CD4-positive, alpha-beta T cell treated with Interleukin-10 for 1 hour (primary cell): ENCODE measurements around the gene TRIO.
"Not testable (repeated sequence)": the region's sequence is repeated elsewhere in the genome, so short reads cannot be mapped to it uniquely, and the experiment has no call there.

Experiments used
- DNase-seq: peaks from one replicate; pipeline ENCODE4 v3.0.0-alpha.2; 2020

The TRIO gene

GRCh38 chr5:14424011-14424685 lies 281.0 kb downstream of the TRIO start:
- no peak for DNase-seq

GRCh38 chr5:14425559-14425958 lies 282.4 kb downstream of the TRIO start:
- no peak for DNase-seq

- DNase-seq = no peak
These were observed 283.4 kb downstream of the TRIO start for GRCh38 chr5:14426521-14426920.

- DNase-seq = no peak
These were observed 285.4 kb downstream of the TRIO start for GRCh38 chr5:14428302-14429081.

- DNase-seq = no peak
These were observed 286.2 kb downstream of the TRIO start for GRCh38 chr5:14429101-14430050.

GRCh38 chr5:14431534-14431933 lies 288.4 kb downstream of the TRIO start:
- no peak for DNase-seq

GRCh38 chr5:14432931-14433589 lies 289.9 kb downstream of the TRIO start:
- DNase-seq = no peak

- no peak for DNase-seq
These were observed 292.3 kb downstream of the TRIO start for GRCh38 chr5:14435481-14435880.

GRCh38 chr5:14436122-14436521 lies 293.0 kb downstream of the TRIO start:
- DNase-seq = not testable (repeated sequence)

- no peak for DNase-seq
These were observed 293.8 kb downstream of the TRIO start for GRCh38 chr5:14436801-14437542.

- no peak for DNase-seq
These were observed 295.1 kb downstream of the TRIO start for GRCh38 chr5:14438195-14438606.

GRCh38 chr5:14439087-14439871 lies 296.1 kb downstream of the TRIO start:
- no peak for DNase-seq

GRCh38 chr5:14440223-14440581 lies 297.1 kb downstream of the TRIO start:
- no peak for DNase-seq

GRCh38 chr5:14440582-14441431 lies 297.7 kb downstream of the TRIO start:
- no peak for DNase-seq

GRCh38 chr5:14441641-14442040 lies 298.5 kb downstream of the TRIO start:
- DNase-seq = no peak

GRCh38 chr5:14442536-14442935 lies 299.4 kb downstream of the TRIO start:
- no peak for DNase-seq

GRCh38 chr5:14443671-14444093 lies 300.5 kb downstream of the TRIO start:
- DNase-seq = no peak

GRCh38 chr5:14444161-14444560 lies 301.0 kb downstream of the TRIO start:
- no peak for DNase-seq

GRCh38 chr5:14445013-14445412 lies 301.9 kb downstream of the TRIO start:
- no peak for DNase-seq
